Naive thymus-derived CD8-positive, alpha-beta T cell (primary cell): Measurements from ENCODE around the gene FOXN3. TPM values are rescaled to one million over a fixed set of nuclear protein-coding genes. Genes with fewer than 3 reads are reported as not detected.

Experiments used
- ATAC-seq, 2 donors: fragments of 150-1000 bp; cut with Tn5 transposase in 1 of 2; sonication (Bioruptor Pico), chemical (Tn5 transposase) in 1 of 2; 1 replicate in 1 of 2; 2 replicates in 1 of 2; pipeline ENCODE4 v1.10.0; 2021; ENCODE audit warnings: mild to moderate bottlenecking in 2 of 2, moderate library complexity in 2 of 2
- POLR2A ChIA-PET: fragments of 350-600 bp; sonication (Branson Sonifier 250); formaldehyde crosslinking; loops from one replicate; lab custom pipeline; 2021; ENCODE audit warnings: antibody characterized with exemption; lab: Charles Lee
- DNase-seq, 10 donors: peaks; one replicate each; pipeline versions ENCODE4 v3.0.0 to v3.0.0-alpha.2; 2020 to 2022
- H3K27ac Mint-ChIP-seq, 10 donors: one replicate each; pipeline ENCODE4 v1.8.0; 2020 to 2022; ENCODE audit warnings: mild to moderate bottlenecking in 10 of 10, mixed read lengths in 10 of 10, moderate library complexity in 4 of 10, inconsistent platforms in 1 of 10
- H3K27me3 Mint-ChIP-seq, 5 donors: one replicate each; pipeline ENCODE4 v1.8.0; 2021 to 2022; ENCODE audit warnings: mixed read lengths in 5 of 5
- H3K36me3 Mint-ChIP-seq, 3 donors: one replicate each; pipeline ENCODE4 v1.8.0; 2020 to 2022; ENCODE audit warnings: mixed read lengths in 3 of 3, mild to moderate bottlenecking in 2 of 3, inconsistent platforms in 1 of 3
- H3K4me1 Mint-ChIP-seq, 4 donors: one replicate each; pipeline ENCODE4 v1.8.0; 2021 to 2022; ENCODE audit warnings: mixed read lengths in 4 of 4
- H3K4me3 Mint-ChIP-seq, 10 donors: one replicate each; pipeline ENCODE4 v1.8.0; 2020 to 2022; ENCODE audit warnings: mild to moderate bottlenecking in 10 of 10, mixed read lengths in 10 of 10, moderate library complexity in 6 of 10, inconsistent platforms in 1 of 10
- H3K9me3 Mint-ChIP-seq, 9 donors: one replicate each; pipeline ENCODE4 v1.8.0; 2020 to 2022; ENCODE audit warnings: mixed read lengths in 9 of 9, mild to moderate bottlenecking in 3 of 9, inconsistent platforms in 1 of 9, moderate library complexity in 1 of 9
- polyA plus RNA-seq, 3 donors: library from polyadenylated mRNA; unstranded; fragments of 300-500 nt; fragmentation: Illumina TruSeq; gene quantifications; one replicate each; pipeline ENCODE4 v1.2.3, GENCODE V29; 2021
- total RNA-seq, 8 experiments: library from RNA in 2 of 8; stranded (reverse) in 2 of 8; gene quantifications; one replicate each; pipeline ENCODE4 v1.2.3 and lab custom pipeline; 2021 to 2026

Gene FOXN3
- total and polyA plus RNA-seq, 5 experiments from 2014 or later, result 107 to 148 (median 125) TPM

- H3K9me3 Mint-ChIP-seq, result no peaks in the 10 kb centered on the region
- ATAC-seq (no peak), DNase-seq (no peak)
- POLR2A ChIA-PET, result interaction anchor here (1.3 kb wide), 1 partner anchor 11 kb away, joined by 3 read pairs; no protein-coding TSS in a partner anchor
- H3K27ac Mint-ChIP-seq, result peak overlapping the region in 2 of 10 donors; percentile 52 to 69
- peaks cover 37 to 89% (median 80%) of the 10 kb centered on the region in 4 donors for H3K4me1 Mint-ChIP-seq
- H3K36me3 Mint-ChIP-seq, result peaks cover 0 to 29% (median 4%) of the 10 kb centered on the region in 3 donors
- H3K4me3 Mint-ChIP-seq, result peak overlapping the region in 1 of 10 donors; percentile 15
- H3K27me3 Mint-ChIP-seq, result no peaks in the 10 kb centered on the region
Observed at GRCh38 chr14:89405712-89406111, 11.3 kb downstream of the FOXN3 start.

GRCh38 chr14:89402363-89402762, 14.7 kb downstream of the FOXN3 start:
- Mint-ChIP-seq H3K36me3 (peaks cover 0 to 31% (median 4%) of the 10 kb centered on the region in 3 donors), H3K27me3 (no peaks in the 10 kb centered on the region), H3K27ac (peak overlapping the region in 4 of 10 donors; percentile 16 to 71 (median 31)), H3K4me1 (peaks cover 47 to 88% (median 80%) of the 10 kb centered on the region in 4 donors), H3K9me3 (no peaks in the 10 kb centered on the region), H3K4me3 (peak overlapping the region in 2 of 10 donors; percentile 1)
- POLR2A ChIA-PET, result interaction anchor here (1.5 kb wide), 1 partner anchor 8 kb away, joined by 4 read pairs; no protein-coding TSS in a partner anchor
- ATAC-seq (no peak), DNase-seq (no peak)

- Mint-ChIP-seq H3K4me1 (peaks cover 46 to 87% (median 77%) of the 10 kb centered on the region in 4 donors), H3K36me3 (peaks cover 0 to 34% (median 4%) of the 10 kb centered on the region in 3 donors), H3K27me3 (no peaks in the 10 kb centered on the region), H3K4me3 (peak overlapping the region in 2 of 10 donors; percentile 1 to 28), H3K9me3 (no peaks in the 10 kb centered on the region), H3K27ac (peak overlapping the region in 5 of 10 donors; percentile 3 to 71 (median 33))
- ATAC-seq, result no peak
- DNase-seq, result no peak
- POLR2A ChIA-PET, result interaction anchor here (1.5 kb wide), 1 partner anchor 9 kb away, joined by 4 read pairs; no protein-coding TSS in a partner anchor
Observed at GRCh38 chr14:89401761-89402160, 15.3 kb downstream of the FOXN3 start.

GRCh38 chr14:89401241-89401640, 15.8 kb downstream of the FOXN3 start:
- H3K27ac Mint-ChIP-seq, result peak overlapping the region in 2 of 10 donors; percentile 33 to 63
- H3K4me1 Mint-ChIP-seq, result peaks cover 46 to 86% (median 76%) of the 10 kb centered on the region in 4 donors
- POLR2A ChIA-PET, result interaction anchor here (0.5 kb wide), 1 partner anchor 17 kb away, joined by 7 read pairs; no protein-coding TSS in a partner anchor
- no peaks in the 10 kb centered on the region for H3K27me3 Mint-ChIP-seq
- peaks cover 0 to 34% (median 4%) of the 10 kb centered on the region in 3 donors for H3K36me3 Mint-ChIP-seq
- ATAC-seq, result no peak
- H3K4me3 Mint-ChIP-seq, result no peak overlapping the region
- no peaks in the 10 kb centered on the region for H3K9me3 Mint-ChIP-seq
- DNase-seq, result no peak

- no peaks in the 10 kb centered on the region for H3K9me3 Mint-ChIP-seq
- H3K4me3 Mint-ChIP-seq, result peak overlapping the region in 2 of 10 donors; percentile 4 to 23
- no peak for ATAC-seq
- H3K36me3 Mint-ChIP-seq, result peaks cover 0 to 33% (median 2%) of the 10 kb centered on the region in 3 donors
- H3K4me1 Mint-ChIP-seq, result peaks cover 52 to 90% (median 80%) of the 10 kb centered on the region in 4 donors
- H3K27ac Mint-ChIP-seq, result peak overlapping the region in 9 of 10 donors; percentile 24 to 80 (median 58)
- no peaks in the 10 kb centered on the region for H3K27me3 Mint-ChIP-seq
- POLR2A ChIA-PET, result interaction anchor here (0.5 to 0.6 kb wide), 2 partner anchors 17 to 54 kb away, joined by 3 to 7 read pairs; no protein-coding TSS in a partner anchor
- DNase-seq, result no peak
Observed at GRCh38 chr14:89400529-89400928, 16.5 kb downstream of the FOXN3 start.

GRCh38 chr14:89399594-89400068, 17.4 kb downstream of the FOXN3 start:
- H3K4me3 Mint-ChIP-seq, result no peak overlapping the region
- POLR2A ChIA-PET, result interaction anchor here (0.6 kb wide), 1 partner anchor 53 kb away, joined by 3 read pairs; no protein-coding TSS in a partner anchor
- peak overlapping the region in 7 of 10 donors; percentile 24 to 83 (median 58) for H3K27ac Mint-ChIP-seq
- DNase-seq (peak in 1 of 10 donors; percentile 16), ATAC-seq (peak; percentile 57 to 65)
- peaks cover 55 to 91% (median 82%) of the 10 kb centered on the region in 4 donors for H3K4me1 Mint-ChIP-seq
- H3K36me3 Mint-ChIP-seq, result peaks cover 0 to 29% (median 0%) of the 10 kb centered on the region in 3 donors
- H3K9me3 Mint-ChIP-seq, result no peaks in the 10 kb centered on the region
- H3K27me3 Mint-ChIP-seq, result no peaks in the 10 kb centered on the region

GRCh38 chr14:89399157-89399556, 17.9 kb downstream of the FOXN3 start:
- Mint-ChIP-seq H3K36me3 (peaks cover 0 to 26% (median 0%) of the 10 kb centered on the region in 3 donors), H3K27ac (peak overlapping the region in 4 of 10 donors; percentile 6 to 83 (median 60)), H3K4me1 (peaks cover 57 to 93% (median 86%) of the 10 kb centered on the region in 4 donors), H3K27me3 (no peaks in the 10 kb centered on the region), H3K9me3 (no peaks in the 10 kb centered on the region), H3K4me3 (peak overlapping the region in 1 of 10 donors; percentile 33)
- no peak for ATAC-seq
- no peak for DNase-seq
- POLR2A ChIA-PET, result no interaction called here

- ATAC-seq (no peak), DNase-seq (no peak)
- peak overlapping the region in 1 of 10 donors; percentile 5 for H3K4me3 Mint-ChIP-seq
- peaks cover 0 to 29% (median 0%) of the 10 kb centered on the region in 3 donors for H3K36me3 Mint-ChIP-seq
- no peaks in the 10 kb centered on the region for H3K27me3 Mint-ChIP-seq
- peaks cover 56 to 92% (median 87%) of the 10 kb centered on the region in 4 donors for H3K4me1 Mint-ChIP-seq
- POLR2A ChIA-PET, result no interaction called here
- peak overlapping the region in 4 of 10 donors; percentile 19 to 82 (median 48) for H3K27ac Mint-ChIP-seq
- H3K9me3 Mint-ChIP-seq, result no peaks in the 10 kb centered on the region
Observed at GRCh38 chr14:89397569-89398230, 19.3 kb downstream of the FOXN3 start.

- Mint-ChIP-seq H3K27ac (peak overlapping the region in 4 of 10 donors; percentile 3 to 54 (median 30)), H3K4me3 (no peak overlapping the region), H3K27me3 (no peaks in the 10 kb centered on the region), H3K36me3 (peaks cover 0 to 26% (median 0%) of the 10 kb centered on the region in 3 donors), H3K4me1 (peaks cover 48 to 88% (median 76%) of the 10 kb centered on the region in 4 donors), H3K9me3 (no peaks in the 10 kb centered on the region)
- POLR2A ChIA-PET, result interaction anchor here (1.1 kb wide), 1 partner anchor 12 kb away, joined by 3 read pairs; no protein-coding TSS in a partner anchor
- ATAC-seq (no peak), DNase-seq (no peak)
Observed at GRCh38 chr14:89394972-89395371, 22.1 kb downstream of the FOXN3 start.

- ATAC-seq (no peak), DNase-seq (no peak)
- Mint-ChIP-seq H3K27me3 (no peaks in the 10 kb centered on the region), H3K27ac (peak overlapping the region in 7 of 10 donors; percentile 1 to 89 (median 47)), H3K9me3 (no peaks in the 10 kb centered on the region), H3K36me3 (peaks cover 0 to 25% (median 0%) of the 10 kb centered on the region in 3 donors), H3K4me1 (peaks cover 49 to 83% (median 75%) of the 10 kb centered on the region in 4 donors), H3K4me3 (peak overlapping the region in 7 of 10 donors; percentile 0 to 67 (median 30))
- POLR2A ChIA-PET, result no interaction called here
Observed at GRCh38 chr14:89393222-89393745, 23.7 kb downstream of the FOXN3 start.

GRCh38 chr14:89392181-89392580, 24.9 kb downstream of the FOXN3 start:
- Mint-ChIP-seq H3K27me3 (no peaks in the 10 kb centered on the region), H3K4me3 (no peak overlapping the region), H3K36me3 (peaks cover 0 to 19% (median 0%) of the 10 kb centered on the region in 3 donors), H3K4me1 (peaks cover 45 to 85% (median 75%) of the 10 kb centered on the region in 4 donors), H3K9me3 (no peaks in the 10 kb centered on the region), H3K27ac (peak overlapping the region in 5 of 10 donors; percentile 6 to 72 (median 43))
- POLR2A ChIA-PET, result no interaction called here
- ATAC-seq (no peak), DNase-seq (no peak)

GRCh38 chr14:89391556-89391955, 25.5 kb downstream of the FOXN3 start:
- Mint-ChIP-seq H3K36me3 (peaks cover 0 to 17% (median 0%) of the 10 kb centered on the region in 3 donors), H3K27ac (peak overlapping the region in 2 of 10 donors; percentile 38 to 54), H3K9me3 (no peaks in the 10 kb centered on the region), H3K27me3 (no peaks in the 10 kb centered on the region), H3K4me1 (peaks cover 46 to 86% (median 79%) of the 10 kb centered on the region in 4 donors), H3K4me3 (no peak overlapping the region)
- DNase-seq, result no peak
- no peak for ATAC-seq
- POLR2A ChIA-PET, result no interaction called here
